HG02970 (cell line): ENCODE measurements around the gene CCDC196.

Experiments
- ATAC-seq: cut with Tn5 transposase; IDR thresholded peaks from one replicate; pipeline ENCODE4 v1.9.1; 2021; ENCODE audit warnings: mild to moderate bottlenecking, moderate library complexity, moderate number of reproducible peaks; ENCODE audit not compliant: unreplicated experiment, low FRiP score

The CCDC196 gene, protein sequence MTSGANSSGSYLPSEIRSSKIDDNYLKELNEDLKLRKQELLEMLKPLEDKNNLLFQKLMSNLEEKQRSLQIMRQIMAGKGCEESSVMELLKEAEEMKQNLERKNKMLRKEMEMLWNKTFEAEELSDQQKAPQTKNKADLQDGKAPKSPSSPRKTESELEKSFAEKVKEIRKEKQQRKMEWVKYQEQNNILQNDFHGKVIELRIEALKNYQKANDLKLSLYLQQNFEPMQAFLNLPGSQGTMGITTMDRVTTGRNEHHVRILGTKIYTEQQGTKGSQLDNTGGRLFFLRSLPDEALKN

DNA sequence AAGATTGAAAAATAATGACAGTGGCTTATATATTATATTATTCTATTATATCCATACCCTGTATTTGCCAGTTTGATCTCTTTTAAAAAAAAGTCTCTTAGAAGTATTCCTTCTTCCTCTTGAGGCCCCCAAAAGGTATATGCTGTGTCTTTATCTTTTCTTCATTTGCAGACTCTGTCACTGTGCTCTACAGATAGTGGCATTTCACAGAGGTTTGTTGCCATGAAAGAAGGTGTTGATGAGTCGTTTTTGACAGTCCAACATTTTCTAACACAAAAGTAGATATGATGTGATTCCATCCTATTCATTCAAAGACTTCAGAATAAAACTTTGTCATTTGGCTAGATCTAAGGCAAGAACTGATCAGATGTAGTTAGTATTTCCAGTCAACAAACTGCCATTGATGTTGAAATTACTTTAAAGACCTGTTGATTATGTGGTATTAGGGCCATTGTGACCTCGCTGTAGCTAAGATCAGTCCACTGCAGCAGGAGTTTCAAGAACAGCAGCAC lies at the start of gene CCDC196:
Gene CCDC196 (plus strand): TSS at position 462 of the 512 bp plus-strand sequence. CDS start 132 bp downstream, outside the sequence.
- ATAC-seq, result no peak

DNA sequence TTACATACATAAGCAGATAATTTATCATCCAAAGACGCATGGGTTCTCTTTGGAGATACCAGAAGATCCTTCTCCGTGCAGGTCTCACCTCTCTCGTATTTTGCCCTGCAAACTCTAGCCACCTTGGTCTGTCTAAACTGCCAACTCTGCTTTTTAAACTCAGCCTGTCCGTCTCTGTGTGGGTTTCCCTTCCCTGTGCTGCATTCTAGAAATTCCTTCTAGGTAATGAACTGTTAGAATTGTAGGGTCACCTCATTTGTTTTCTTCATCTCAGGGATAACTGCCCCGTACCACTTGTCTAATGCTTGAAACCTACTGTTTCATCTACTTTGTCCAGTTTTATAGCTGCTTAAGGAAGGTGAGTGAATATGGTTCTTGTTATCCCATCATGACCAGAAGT lies 45.4 kb upstream of the CCDC196 start:
- no peak for ATAC-seq

GRCh38 chr14:66442953-66443571 lies 43.1 kb upstream of the CCDC196 start:
- ATAC-seq, result no peak

DNA sequence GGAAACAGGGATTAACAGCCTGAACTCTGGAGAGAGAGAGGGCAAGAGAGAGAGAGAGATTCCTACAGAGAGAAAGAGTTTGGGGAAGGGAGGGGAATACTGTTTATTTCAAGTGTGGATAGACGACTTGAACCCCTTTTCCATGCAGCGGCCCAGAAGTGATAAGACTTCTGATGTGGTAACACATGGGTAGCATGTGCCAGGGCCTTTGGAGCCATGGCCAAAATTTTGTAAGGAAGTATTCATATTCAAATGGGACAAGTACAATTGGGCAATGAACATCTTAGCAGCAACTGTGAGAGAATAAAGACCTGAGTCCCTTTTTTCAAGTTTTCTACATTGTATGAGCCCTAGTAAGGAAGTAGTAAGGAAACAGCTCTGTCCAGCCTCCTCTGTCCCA lies 42.4 kb upstream of the CCDC196 start:
- no peak for ATAC-seq

- no peak for ATAC-seq
Measured at GRCh38 chr14:66444271-66444927, 41.8 kb upstream of the CCDC196 start.

DNA sequence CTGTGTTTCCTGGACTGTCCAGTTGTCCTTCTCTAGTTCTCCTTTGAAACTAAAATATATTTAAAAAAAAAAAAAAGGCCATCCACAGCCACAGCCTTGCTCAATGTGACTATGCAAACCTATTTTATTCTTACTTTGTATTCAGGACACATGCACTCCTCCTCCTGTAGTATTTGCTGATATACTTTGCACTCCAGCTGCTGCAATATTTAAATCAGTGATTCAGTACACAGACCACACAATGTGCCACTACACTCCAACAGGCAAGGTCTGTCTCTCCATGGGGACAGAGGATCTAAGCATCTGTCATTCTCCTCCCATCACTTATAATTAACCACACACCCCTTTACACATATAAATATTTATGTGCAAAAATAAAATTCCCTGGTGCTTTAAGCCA lies 40.2 kb upstream of the CCDC196 start:
- no peak for ATAC-seq

- ATAC-seq, result no peak
Measured at GRCh38 chr14:66453469-66453868, 32.7 kb upstream of the CCDC196 start.

- ATAC-seq, result no peak
Measured at GRCh38 chr14:66459603-66460002, 26.6 kb upstream of the CCDC196 start.

GRCh38 chr14:66464261-66464660 lies 21.9 kb upstream of the CCDC196 start:
- ATAC-seq, result no peak

DNA sequence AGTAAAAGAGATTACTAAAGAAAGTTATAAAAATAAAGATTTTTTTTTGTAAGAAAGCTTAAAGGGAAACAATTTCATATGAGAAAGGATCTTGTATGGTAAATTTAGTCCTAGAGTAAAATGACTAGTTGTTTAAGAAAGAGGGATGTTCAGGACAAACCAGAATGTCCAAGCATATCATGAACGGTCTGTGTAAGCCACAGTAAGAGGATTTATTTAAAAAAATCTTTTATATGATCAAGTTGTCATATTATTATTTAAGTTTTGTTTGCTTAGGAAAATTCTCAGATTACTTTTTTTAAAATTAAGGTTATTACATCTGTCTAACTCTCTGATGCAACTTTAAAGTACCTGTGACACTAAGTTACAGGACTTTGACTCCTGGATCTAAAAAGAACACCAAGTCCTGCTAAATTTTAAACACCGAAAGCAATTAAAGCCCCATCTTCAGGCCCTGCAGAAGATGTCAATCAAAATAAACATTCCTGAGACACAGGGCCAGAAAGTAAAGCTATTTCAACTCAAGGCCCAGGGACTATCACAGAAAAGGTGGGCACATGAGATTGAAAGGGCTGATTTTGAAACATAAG lies 17.3 kb upstream of the CCDC196 start:
- no peak for ATAC-seq

- ATAC-seq, result no peak
Measured at GRCh38 chr14:66471584-66471983, 14.6 kb upstream of the CCDC196 start.

- no peak for ATAC-seq
Measured at GRCh38 chr14:66472251-66472650, 13.9 kb upstream of the CCDC196 start.

GRCh38 chr14:66473223-66473622 lies 12.9 kb upstream of the CCDC196 start:
- no peak for ATAC-seq

- no peak for ATAC-seq
Measured at GRCh38 chr14:66476964-66477363, 9.2 kb upstream of the CCDC196 start.

DNA sequence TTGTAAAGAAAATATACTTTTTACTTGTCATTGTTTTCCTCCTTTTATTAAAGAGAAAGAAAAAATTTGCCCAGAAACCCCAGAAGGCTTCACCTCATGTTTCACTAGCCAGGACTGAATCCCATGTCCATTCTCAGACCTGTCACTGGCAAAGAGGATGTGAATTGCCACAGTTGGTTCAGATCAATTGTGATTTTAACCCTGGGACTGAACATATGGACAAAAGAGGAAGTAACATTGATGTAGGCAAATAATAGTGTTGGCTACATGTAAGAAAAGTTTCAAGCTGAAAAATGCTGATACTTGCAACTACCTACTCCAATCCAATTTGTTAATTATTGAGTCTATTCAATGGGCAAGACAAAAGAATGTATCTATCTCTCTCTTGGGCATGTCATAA lies 8.6 kb upstream of the CCDC196 start:
- ATAC-seq, result no peak

- ATAC-seq, result no peak
Measured at GRCh38 chr14:66482873-66483272, 3.3 kb upstream of the CCDC196 start.

DNA sequence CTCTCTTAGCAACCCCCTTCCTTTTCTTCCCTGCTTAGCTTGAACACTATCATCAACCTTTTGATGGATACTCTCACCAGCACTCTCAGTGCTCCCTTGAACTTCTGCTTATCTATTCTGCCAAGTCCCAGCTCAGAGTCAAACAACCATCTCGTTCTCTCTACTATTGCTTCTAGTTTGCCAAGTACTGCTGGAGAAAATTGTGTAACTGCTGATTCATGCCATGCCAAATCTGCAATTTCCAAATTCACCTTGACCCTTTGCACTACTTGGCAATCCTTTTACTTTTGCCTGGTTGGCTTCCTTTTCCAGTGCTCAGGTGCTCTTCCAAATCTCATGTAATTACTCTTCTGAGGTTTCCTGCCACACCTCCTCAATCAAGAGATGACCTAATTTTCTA lies 2.8 kb upstream of the CCDC196 start:
- no peak for ATAC-seq

DNA sequence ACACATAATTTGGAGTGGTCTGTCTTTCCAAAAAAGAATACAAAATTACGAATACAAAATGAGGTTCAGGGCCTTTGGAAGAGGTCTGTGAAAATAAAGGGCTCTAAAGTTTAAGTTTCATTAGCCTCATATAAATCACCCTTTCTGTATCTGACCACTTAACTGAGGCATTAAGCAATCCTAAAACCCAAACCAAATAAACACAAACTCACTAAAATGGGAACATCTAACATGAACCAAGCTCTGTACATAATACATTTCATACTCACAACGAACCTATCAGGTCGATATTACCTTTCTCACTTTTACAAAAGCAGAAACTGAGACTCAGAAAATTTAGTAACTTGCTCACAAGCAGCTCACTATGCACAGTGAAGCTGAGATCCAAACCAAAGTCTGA lies 1.1 kb upstream of the CCDC196 start:
- ATAC-seq, result no peak

- no peak for ATAC-seq
Measured at GRCh38 chr14:66487164-66487563, 993 bp downstream of the CCDC196 start.

DNA sequence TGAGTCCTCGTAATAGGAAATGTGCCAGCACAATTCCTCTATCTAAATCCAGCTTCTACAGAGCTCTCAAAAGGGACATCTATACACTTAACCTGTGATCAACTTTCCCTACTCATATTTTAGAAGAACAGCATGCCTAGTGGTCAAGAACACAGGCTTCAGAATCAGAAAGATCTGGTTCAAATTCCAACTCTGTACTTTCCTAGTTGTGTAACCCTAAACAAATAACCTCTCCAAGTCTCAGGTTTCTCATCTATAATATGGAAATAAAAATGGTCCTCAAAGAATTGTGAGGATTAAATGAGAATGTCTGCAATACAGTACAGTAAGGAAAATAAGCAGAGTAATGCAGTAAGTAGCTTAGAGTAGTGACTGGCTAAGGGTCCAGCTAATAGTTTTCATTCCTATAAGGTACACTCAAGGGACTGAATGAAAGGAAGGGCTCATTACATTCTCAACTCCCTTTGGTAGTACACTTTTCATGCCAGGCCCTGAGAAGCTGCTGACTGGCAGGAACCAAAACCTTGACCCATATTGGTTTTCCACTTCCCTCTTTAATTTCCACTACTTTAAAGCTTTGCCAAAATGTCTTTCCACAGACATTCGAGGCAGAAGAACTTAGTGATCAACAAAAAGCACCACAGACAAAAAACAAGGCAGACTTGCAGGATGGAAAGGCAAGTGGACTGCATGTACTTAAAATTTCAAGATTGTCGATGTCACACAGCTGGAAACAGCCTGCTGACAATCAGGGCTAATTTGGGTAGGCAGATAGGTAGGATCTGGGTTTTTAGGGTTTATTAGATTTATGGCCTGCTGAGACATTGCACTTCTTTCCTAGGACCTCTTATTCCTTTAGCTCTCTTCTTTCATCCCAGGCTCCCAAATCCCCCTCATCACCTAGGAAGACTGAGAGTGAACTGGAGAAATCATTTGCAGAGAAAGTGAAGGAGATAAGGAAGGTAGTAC lies 4.3 kb downstream of the CCDC196 start:
- ATAC-seq, result no peak
